NB4 (cell line): ENCODE data around the gene NELL1.
"Not testable (repeated sequence)": the region's sequence is repeated elsewhere in the genome, so short reads cannot be mapped to it uniquely, and the experiment has no call there.

Experiments used
- CTCF ChIP-seq: IDR thresholded peaks from one replicate; pipeline ENCODE4 v1.5.1; 2012; ENCODE audit warnings: low read depth, low read length
- MAX ChIP-seq: IDR thresholded peaks from 2 replicates; pipeline ENCODE4 v1.6.1; 2011; ENCODE audit warnings: low read depth, low read length
- MYC ChIP-seq: IDR thresholded peaks from 2 replicates; pipeline ENCODE4 v1.6.1; 2011; ENCODE audit warnings: low read depth, low read length
- POLR2A ChIP-seq: IDR thresholded peaks from 2 replicates; pipeline ENCODE4 v1.6.1; 2011; ENCODE audit warnings: mild to moderate bottlenecking; ENCODE audit not compliant: insufficient read length; ENCODE audit errors: extremely low read depth

GRCh38 chr11:20862263-20862662 is 192.9 kb downstream of the NELL1 start:
- TF ChIP-seq CTCF, POLR2A, MYC, MAX: not testable (repeated sequence)
